ENCODE data around the gene MIER2.

Gene MIER2

DNA sequence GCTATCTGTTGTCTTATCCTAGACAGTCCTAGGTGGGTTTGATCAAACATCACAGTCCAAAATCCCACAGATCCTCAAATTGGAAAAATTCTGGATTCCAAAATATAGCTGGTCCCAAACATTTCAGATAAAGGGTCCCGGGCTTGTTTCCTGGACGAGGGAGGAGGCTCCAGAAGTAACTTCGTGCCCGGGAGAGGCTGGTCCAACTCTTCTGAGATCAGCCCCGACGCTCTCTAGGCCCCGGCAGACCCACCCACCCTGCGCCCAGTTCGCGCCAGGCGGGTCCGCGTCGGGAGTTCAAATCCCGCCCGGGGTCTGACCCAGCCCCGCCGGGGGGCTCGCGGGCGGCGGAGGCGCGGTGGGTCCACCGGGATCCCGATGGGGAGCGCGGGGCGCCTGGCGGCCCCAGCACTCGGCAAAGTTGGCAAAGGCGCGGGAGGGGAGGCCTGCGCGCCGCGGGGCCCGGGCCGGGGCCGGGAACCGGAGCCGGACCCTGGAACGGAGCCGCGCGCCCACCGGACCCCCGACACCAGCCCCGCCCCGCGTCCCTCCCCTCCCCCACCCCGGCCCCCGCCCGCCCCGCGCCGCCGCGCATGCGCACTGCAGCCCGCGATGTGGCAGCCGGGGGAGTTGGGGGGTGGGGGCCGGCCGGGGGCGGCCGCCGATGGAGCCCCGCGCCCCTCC, 513 bp downstream of the MIER2 start:
- H3K27ac ChIP-seq: peak overlapping the region; percentile 61
- TF ChIP-seq, protein P1, sequence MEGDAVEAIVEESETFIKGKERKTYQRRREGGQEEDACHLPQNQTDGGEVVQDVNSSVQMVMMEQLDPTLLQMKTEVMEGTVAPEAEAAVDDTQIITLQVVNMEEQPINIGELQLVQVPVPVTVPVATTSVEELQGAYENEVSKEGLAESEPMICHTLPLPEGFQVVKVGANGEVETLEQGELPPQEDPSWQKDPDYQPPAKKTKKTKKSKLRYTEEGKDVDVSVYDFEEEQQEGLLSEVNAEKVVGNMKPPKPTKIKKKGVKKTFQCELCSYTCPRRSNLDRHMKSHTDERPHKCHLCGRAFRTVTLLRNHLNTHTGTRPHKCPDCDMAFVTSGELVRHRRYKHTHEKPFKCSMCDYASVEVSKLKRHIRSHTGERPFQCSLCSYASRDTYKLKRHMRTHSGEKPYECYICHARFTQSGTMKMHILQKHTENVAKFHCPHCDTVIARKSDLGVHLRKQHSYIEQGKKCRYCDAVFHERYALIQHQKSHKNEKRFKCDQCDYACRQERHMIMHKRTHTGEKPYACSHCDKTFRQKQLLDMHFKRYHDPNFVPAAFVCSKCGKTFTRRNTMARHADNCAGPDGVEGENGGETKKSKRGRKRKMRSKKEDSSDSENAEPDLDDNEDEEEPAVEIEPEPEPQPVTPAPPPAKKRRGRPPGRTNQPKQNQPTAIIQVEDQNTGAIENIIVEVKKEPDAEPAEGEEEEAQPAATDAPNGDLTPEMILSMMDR (IDR thresholded peaks at IDR 0.05): no peak
- no peak for TF ChIP-seq ZFX (IDR thresholded peaks at IDR 0.05; ENCODE audit: borderline replicate concordance)

DNA sequence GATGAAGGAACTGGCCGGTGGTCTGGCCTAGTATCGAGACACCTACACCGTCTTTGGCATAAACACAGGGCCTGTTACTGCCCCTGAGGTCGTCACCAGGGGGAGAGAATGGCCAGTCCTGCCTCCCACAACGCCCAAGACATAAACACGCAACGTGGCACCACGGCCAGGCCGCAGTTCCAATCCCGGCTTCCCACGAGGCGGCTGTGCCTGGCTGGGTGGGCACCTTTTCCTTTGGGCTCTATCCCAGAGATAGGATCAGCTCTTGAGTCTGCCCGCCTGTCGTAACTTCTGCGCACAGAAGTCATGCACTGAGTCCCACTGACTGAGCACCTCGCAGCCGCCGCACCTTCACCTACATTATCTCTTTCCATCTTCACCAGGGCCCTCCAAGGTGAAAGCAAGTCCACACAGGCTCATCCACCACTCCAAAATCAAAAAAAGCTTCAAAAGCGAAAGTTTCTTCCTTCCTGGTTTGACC, 1.1 kb downstream of the MIER2 start:
- TF ChIP-seq, protein P1 (IDR thresholded peaks at IDR 0.05): no peak
- TF ChIP-seq ZFX (IDR thresholded peaks at IDR 0.05; ENCODE audit: borderline replicate concordance): no peak
- peak overlapping the region; percentile 61 for H3K27ac ChIP-seq

DNA sequence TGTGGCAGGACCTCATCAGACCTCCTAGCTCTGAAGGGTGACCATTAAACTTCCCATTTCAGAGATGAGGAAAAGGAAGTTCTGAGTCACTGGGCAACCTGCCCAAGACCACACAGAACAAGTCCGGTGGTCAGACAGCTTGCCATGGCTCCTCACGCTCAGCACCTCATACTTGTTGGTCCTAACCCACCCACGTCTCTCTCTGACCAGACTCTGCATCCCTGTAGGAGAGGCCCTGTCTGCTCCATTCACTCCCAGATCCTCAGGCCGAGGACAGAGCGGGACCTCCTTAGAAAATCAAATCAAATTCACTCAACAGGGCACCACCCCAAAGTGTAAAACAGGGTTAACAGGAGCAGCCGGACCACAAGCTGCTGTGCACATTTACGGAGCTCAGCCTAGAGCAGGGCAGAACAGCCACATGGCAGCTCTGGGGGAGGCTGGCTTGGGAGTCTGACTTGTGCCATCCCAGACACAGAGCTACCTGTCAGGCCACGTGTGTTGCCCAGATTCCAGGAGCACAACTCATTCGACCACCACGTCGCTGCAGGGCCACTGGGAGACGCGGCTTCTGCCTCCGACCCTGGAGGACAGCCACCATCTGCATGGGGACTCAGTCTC, 1.7 kb downstream of the MIER2 start:
- H3K27ac ChIP-seq: no peak overlapping the region

DNA sequence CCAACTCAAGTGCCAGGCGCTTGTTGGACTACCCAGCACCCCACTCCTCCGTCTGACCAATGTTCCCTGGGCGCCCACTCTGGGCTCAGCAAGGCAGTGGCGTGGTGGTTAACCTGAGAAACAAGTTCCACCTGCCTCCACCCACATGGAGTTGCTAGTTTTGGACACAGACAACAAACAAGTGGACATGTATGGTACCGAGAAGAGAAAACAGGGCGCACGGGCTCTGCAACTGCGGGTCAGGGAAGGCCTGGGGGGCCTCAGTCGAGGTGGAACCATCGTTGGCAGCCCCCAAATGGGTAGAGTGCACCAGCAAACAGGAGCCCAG, 2.5 kb downstream of the MIER2 start:
- TF ChIP-seq, protein P1 (IDR thresholded peaks at IDR 0.05): no peak
- TF ChIP-seq ZFX (IDR thresholded peaks at IDR 0.05; ENCODE audit: borderline replicate concordance): no peak
- H3K27ac ChIP-seq: no peak overlapping the region

More for the DNA sequence above, 1.7 kb downstream of the MIER2 start:
- no peak for TF ChIP-seq ZFX (IDR thresholded peaks at IDR 0.05; ENCODE audit: borderline replicate concordance)
- TF ChIP-seq, protein P1 (IDR thresholded peaks at IDR 0.05): no peak

DNA sequence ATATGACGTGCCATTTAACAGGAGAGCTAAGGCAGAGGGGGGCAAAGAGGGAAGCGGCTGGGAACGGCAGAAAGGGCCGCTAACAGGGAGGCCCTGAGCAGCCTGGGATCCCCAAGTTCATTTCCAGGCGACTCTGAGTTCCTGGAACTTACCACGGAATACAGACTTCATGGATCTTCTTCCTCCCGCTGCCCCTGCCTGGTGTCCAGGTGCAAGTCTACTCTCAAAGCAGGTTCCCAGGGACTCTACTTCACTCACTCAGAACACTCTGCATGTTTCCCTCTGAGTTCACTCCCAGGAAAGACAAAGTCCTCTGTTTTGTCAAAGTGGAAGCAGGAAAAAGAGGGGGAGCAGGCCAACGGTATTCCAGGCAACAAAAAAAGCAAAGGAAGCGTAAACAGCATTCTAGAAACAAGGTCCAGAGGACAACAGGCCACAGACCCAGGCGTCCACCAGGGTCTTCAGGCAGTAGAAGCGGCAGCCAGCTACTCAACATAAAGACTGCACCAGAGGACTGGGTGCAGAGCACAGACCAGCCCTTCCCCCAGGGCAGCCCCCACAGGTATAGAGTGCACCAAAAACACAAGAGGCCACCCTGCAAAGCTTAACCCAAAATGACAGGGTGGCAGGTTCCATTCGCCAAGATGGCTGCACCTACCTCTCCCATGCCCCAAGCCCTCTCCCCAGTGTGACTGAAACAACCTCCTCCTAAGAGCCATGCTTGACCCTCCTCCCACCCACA, 3.0 kb downstream of the MIER2 start:
- no peak overlapping the region for H3K27ac ChIP-seq
- TF ChIP-seq, protein P1 (IDR thresholded peaks at IDR 0.05): no peak
- TF ChIP-seq ZFX (IDR thresholded peaks at IDR 0.05; ENCODE audit: borderline replicate concordance): no peak

DNA sequence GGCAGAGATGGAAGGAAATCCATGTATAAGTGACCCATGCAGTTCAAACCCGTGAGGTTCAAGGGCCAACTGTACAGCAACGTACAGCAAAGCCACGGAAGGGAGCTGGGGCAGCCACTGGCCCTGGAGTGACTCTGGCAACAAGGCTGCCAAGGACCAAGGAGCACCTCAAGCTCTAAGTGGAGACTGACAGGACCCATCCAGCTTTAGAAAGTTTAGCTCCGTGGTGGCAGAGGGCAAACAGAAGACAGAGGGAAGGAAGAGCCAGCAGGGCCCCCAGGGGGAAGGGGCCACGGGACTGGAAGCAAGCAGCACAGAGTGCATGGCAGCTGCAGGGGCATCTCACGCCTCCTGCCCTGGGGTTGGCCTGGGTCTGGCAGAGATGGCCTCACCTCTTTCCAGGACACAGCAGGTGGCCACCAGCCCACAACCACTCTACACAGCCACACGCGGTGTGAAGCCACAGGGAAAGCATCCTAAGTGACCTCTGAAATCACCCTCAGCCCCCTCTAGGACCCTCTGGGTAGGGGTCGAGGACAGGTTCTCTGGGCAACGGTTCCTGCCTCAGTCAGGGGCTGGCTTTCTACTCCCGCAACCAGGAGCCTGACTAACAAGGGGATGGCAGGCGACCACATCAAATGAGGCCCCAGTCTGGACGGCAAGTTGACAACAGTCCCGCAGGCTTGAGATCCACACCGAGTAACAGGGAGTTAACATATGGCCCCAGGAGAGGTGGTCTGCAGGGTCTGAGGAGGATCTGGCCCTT, 3.8 kb downstream of the MIER2 start:
- TF ChIP-seq, protein P1 (IDR thresholded peaks at IDR 0.05): no peak
- no peak for TF ChIP-seq ZFX (IDR thresholded peaks at IDR 0.05; ENCODE audit: borderline replicate concordance)
- H3K27ac ChIP-seq: no peak overlapping the region

All from 22Rv1 (cell line).